HEK293 (cell line): ENCODE data around the gene PILRA.

Experiments
- REPIN1 ChIP-seq: fragments of 450-650 bp; formaldehyde crosslinking; IDR thresholded peaks from 2 replicates; pipeline ENCODE4 v1.5.1; 2017; ENCODE audit warnings: missing biosample characterization, missing genetic modification characterization, low read depth
- SP2 ChIP-seq: fragments of 450-650 bp; formaldehyde crosslinking; IDR thresholded peaks from 2 replicates; pipeline ENCODE4 v1.5.1; 2016; ENCODE audit warnings: missing biosample characterization, missing genetic modification characterization
- ZSCAN16 ChIP-seq: fragments of 450-650 bp; formaldehyde crosslinking; IDR thresholded peaks from 2 replicates; pipeline ENCODE4 v1.5.1; 2016; ENCODE audit warnings: missing biosample characterization, missing genetic modification characterization
- TF ChIP-seq, protein P1 (sequence below): fragments of 450-650 bp; formaldehyde crosslinking; IDR thresholded peaks from 2 replicates; pipeline ENCODE4 v1.5.1; 2016; ENCODE audit warnings: missing biosample characterization, missing genetic modification characterization
- TF ChIP-seq, protein P2 (sequence below): fragments of 450-650 bp; formaldehyde crosslinking; IDR thresholded peaks from 2 replicates; pipeline ENCODE4 v1.5.1; 2016; ENCODE audit warnings: missing biosample characterization, missing genetic modification characterization

DNA sequence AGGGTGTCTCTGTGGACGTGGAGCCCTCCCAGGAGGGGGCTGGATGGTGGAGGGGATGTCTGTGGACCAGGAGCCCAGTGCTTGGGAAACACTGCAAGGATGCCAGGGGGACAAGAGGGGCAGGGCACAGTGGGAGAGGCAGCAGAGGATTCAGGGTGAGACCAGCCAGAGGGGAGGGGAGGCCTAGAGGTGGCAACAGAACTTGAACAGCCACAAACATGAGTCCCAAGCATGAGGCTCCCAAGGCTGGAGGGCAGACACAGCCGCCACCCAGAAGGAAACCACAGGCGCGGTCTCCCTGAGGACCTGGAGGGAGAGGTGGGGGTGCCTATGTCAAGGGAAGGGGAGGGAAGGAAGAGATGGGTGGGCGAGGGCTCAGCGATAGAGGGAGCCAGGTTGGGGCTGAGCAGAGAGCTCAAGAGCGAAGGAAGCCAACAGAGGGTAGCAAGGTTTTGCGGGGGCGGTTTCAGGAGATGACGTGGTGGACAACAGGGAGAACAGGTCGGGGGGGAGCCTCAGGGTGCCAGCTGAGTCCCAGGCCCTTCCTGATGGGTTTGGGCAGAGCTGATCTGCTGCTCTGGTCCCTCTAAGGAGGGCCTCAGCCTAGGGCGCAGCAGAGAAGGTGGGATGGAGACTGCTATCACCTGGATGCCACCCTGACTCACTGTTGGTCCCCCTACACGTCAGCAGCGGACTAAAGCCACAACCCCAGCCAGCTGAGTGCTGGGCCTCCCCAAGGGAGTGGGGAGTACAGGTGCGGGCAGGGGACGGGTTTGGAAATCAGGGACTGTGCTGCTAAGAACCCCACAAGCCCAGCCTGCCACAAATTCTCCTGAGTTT, 6.7 kb upstream of the PILRA start:
- no peak for TF ChIP-seq REPIN1 (tag by site-specific recombination)
- TF ChIP-seq ZSCAN16 (tag by site-specific recombination), result no peak
- TF ChIP-seq, protein P1, sequence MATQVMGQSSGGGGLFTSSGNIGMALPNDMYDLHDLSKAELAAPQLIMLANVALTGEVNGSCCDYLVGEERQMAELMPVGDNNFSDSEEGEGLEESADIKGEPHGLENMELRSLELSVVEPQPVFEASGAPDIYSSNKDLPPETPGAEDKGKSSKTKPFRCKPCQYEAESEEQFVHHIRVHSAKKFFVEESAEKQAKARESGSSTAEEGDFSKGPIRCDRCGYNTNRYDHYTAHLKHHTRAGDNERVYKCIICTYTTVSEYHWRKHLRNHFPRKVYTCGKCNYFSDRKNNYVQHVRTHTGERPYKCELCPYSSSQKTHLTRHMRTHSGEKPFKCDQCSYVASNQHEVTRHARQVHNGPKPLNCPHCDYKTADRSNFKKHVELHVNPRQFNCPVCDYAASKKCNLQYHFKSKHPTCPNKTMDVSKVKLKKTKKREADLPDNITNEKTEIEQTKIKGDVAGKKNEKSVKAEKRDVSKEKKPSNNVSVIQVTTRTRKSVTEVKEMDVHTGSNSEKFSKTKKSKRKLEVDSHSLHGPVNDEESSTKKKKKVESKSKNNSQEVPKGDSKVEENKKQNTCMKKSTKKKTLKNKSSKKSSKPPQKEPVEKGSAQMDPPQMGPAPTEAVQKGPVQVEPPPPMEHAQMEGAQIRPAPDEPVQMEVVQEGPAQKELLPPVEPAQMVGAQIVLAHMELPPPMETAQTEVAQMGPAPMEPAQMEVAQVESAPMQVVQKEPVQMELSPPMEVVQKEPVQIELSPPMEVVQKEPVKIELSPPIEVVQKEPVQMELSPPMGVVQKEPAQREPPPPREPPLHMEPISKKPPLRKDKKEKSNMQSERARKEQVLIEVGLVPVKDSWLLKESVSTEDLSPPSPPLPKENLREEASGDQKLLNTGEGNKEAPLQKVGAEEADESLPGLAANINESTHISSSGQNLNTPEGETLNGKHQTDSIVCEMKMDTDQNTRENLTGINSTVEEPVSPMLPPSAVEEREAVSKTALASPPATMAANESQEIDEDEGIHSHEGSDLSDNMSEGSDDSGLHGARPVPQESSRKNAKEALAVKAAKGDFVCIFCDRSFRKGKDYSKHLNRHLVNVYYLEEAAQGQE (tag by site-specific recombination), result no peak
- TF ChIP-seq SP2, result no peak
- TF ChIP-seq, protein P2, sequence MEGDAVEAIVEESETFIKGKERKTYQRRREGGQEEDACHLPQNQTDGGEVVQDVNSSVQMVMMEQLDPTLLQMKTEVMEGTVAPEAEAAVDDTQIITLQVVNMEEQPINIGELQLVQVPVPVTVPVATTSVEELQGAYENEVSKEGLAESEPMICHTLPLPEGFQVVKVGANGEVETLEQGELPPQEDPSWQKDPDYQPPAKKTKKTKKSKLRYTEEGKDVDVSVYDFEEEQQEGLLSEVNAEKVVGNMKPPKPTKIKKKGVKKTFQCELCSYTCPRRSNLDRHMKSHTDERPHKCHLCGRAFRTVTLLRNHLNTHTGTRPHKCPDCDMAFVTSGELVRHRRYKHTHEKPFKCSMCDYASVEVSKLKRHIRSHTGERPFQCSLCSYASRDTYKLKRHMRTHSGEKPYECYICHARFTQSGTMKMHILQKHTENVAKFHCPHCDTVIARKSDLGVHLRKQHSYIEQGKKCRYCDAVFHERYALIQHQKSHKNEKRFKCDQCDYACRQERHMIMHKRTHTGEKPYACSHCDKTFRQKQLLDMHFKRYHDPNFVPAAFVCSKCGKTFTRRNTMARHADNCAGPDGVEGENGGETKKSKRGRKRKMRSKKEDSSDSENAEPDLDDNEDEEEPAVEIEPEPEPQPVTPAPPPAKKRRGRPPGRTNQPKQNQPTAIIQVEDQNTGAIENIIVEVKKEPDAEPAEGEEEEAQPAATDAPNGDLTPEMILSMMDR, result no peak
